AG04449 (cell line): Measurements from ENCODE around the gene TACC3.

Experiments
- CTCF ChIA-PET: fragments of 350-600 bp; formaldehyde crosslinking; extraction: SDS; loops from one replicate; lab custom pipeline; 2021; ENCODE audit warnings: antibody characterized with exemption; lab: Yijun Ruan, JAX
- POLR2A ChIA-PET: fragments of 400-600, 350-600 bp; formaldehyde crosslinking; extraction: SDS; loops from one replicate; lab custom pipeline; 2020; ENCODE audit warnings: antibody characterized with exemption, inconsistent platforms; lab: Yijun Ruan, JAX
- DNase-seq: peaks from one replicate; pipeline ENCODE4 v3.0.0-alpha.2; 2010; ENCODE audit warnings: low read depth, low spot score
- H3K4me3 ChIP-seq: 2 replicates; pipeline ENCODE4 v1.5.1; 2011; ENCODE audit warnings: low read depth, mild to moderate bottlenecking, control low read depth, low read length
- TF ChIP-seq, protein P1 (sequence below): IDR thresholded peaks from one replicate; pipeline ENCODE4 v1.5.1; 2011; ENCODE audit warnings: mild to moderate bottlenecking, moderate library complexity, low read length, control low read depth, inconsistent platforms; ENCODE audit not compliant: insufficient read depth; ENCODE audit errors: missing control alignments

Gene TACC3

DNA sequence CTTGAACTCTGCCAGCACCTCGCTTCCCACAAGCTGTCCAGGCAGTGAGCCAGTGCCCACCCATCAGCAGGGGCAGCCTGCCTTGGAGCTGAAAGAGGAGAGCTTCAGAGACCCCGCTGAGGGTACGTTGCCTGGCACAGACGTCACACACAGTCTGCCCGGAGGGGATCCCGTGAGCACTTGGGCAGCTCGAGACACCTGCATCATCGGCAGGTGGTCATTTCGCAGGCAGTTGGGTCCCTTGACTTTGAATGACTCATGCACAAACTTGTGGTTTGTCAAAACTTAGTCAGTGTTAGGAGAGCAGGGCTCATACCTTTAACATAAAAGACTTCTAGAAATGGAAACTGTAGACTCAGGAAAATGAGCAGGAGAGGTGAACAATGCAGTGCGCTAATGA is 9.9 kb downstream of the TACC3 start:
- ChIA-PET POLR2A (no interaction called here), CTCF (interaction anchor here (1.3 to 15.3 kb wide), 5 partner anchors 10 to 170 kb away, joined by 3 to 268 read pairs (median 10); partner anchors contain the start of genes TACC3 and TMEM129)
- no peak for DNase-seq

GRCh38 chr4:1732911-1733310 is 11.6 kb downstream of the TACC3 start:
- no peak overlapping the region for H3K4me3 ChIP-seq
- DNase-seq = no peak
- POLR2A ChIA-PET = no interaction called here
- TF ChIP-seq, protein P1, sequence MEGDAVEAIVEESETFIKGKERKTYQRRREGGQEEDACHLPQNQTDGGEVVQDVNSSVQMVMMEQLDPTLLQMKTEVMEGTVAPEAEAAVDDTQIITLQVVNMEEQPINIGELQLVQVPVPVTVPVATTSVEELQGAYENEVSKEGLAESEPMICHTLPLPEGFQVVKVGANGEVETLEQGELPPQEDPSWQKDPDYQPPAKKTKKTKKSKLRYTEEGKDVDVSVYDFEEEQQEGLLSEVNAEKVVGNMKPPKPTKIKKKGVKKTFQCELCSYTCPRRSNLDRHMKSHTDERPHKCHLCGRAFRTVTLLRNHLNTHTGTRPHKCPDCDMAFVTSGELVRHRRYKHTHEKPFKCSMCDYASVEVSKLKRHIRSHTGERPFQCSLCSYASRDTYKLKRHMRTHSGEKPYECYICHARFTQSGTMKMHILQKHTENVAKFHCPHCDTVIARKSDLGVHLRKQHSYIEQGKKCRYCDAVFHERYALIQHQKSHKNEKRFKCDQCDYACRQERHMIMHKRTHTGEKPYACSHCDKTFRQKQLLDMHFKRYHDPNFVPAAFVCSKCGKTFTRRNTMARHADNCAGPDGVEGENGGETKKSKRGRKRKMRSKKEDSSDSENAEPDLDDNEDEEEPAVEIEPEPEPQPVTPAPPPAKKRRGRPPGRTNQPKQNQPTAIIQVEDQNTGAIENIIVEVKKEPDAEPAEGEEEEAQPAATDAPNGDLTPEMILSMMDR = no peak
- CTCF ChIA-PET = interaction anchor here (0.8 to 2.2 kb wide), 3 partner anchors 9 to 40 kb away, joined by 3 to 8 read pairs (median 3); no protein-coding TSS in a partner anchor

More for the DNA sequence above, 9.9 kb downstream of the TACC3 start:
- no peak overlapping the region for H3K4me3 ChIP-seq
- TF ChIP-seq, protein P1 = no peak

GRCh38 chr4:1735215-1735614 is 13.9 kb downstream of the TACC3 start:
- TF ChIP-seq, protein P1 = no peak
- CTCF ChIA-PET = interaction anchor here (1.5 to 1.7 kb wide), 3 partner anchors 10 to 42 kb away, joined by 4 to 13 read pairs (median 4); no protein-coding TSS in a partner anchor
- DNase-seq = no peak
- POLR2A ChIA-PET = no interaction called here
- H3K4me3 ChIP-seq = no peak overlapping the region

GRCh38 chr4:1736812-1737211 is 15.5 kb downstream of the TACC3 start:
- TF ChIP-seq, protein P1 = no peak
- CTCF ChIA-PET = interaction anchor here (0.6 to 3.0 kb wide), 5 partner anchors 10 to 73 kb away, joined by 3 to 24 read pairs (median 4); no protein-coding TSS in a partner anchor
- DNase-seq = no peak
- POLR2A ChIA-PET = no interaction called here
- H3K4me3 ChIP-seq = no peak overlapping the region

- no peak for DNase-seq
- no peak overlapping the region for H3K4me3 ChIP-seq
- CTCF ChIA-PET = interaction anchor here (1.0 to 3.0 kb wide), 5 partner anchors 8 to 72 kb away, joined by 3 to 24 read pairs (median 5); no protein-coding TSS in a partner anchor
- POLR2A ChIA-PET = no interaction called here
- TF ChIP-seq, protein P1 = no peak
These were observed 16.3 kb downstream of the TACC3 start for GRCh38 chr4:1737666-1738065.

DNA sequence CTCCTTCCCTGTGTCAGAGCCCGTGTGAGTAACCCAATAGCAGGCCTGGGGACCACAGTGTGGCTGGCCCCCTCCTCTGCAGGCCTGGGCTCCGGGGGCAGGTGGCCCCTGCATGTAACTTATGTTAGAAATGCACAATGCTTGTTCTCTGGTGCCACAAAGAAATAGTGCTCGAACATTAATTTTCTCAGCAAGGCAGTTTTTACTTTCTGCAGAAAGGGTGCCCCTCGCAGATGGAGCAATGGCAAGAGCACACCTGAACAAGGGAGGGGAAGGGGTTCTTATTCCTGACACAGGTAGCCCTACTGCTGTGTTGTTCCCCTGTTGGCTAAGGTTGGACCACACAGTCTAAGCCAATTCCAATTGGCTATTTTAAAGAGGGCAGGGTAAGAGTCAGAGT is 17.1 kb downstream of the TACC3 start:
- ChIA-PET POLR2A (no interaction called here), CTCF (interaction anchor here (1.0 to 3.0 kb wide), 5 partner anchors 9 to 72 kb away, joined by 3 to 24 read pairs (median 5); no protein-coding TSS in a partner anchor)
- H3K4me3 ChIP-seq = no peak overlapping the region
- TF ChIP-seq, protein P1 = no peak
- DNase-seq = no peak
